GM06990 (cell line): Measurements from ENCODE around the gene IER5L.
A peak's percentile ranks its signal among the peaks of the same experiment; 100 is the strongest.

Source experiments
- DNase-seq: peaks from one replicate; pipeline ENCODE4 v3.0.0-alpha.2; 2011; ENCODE audit not compliant: insufficient read length; ENCODE audit errors: extremely low read depth
- H3K27me3 ChIP-seq: replicated peaks from 2 replicates; pipeline ENCODE4 v1.6.0; 2011; ENCODE audit warnings: low read length; ENCODE audit not compliant: control insufficient read depth, insufficient read depth
- H3K36me3 ChIP-seq: 2 replicates; pipeline ENCODE4 v1.5.1; 2011; ENCODE audit warnings: low read length; ENCODE audit not compliant: control insufficient read depth, insufficient read depth
- H3K4me3 ChIP-seq: replicated peaks from 2 replicates; pipeline ENCODE4 v1.5.1; 2011; ENCODE audit warnings: low read depth, mild to moderate bottlenecking, control low read depth, low read length
- CTCF ChIP-seq: IDR thresholded peaks from 2 replicates; pipeline ENCODE4 v1.5.1; 2011; ENCODE audit warnings: low read length, control low read depth, mild to moderate bottlenecking, inconsistent platforms; ENCODE audit not compliant: insufficient read depth, poor library complexity, severe bottlenecking

Gene IER5L

GRCh38 chr9:129175515-129175824 lies 2.6 kb downstream of the IER5L start:
- no peaks in the 10 kb centered on the region for H3K36me3 ChIP-seq
- H3K4me3 ChIP-seq, result peak overlapping the region; percentile 65
- no peak for DNase-seq
- H3K27me3 ChIP-seq, result peaks cover 1% of the 10 kb centered on the region; the same call in 1 of the 2 replicates
- no peak for TF ChIP-seq CTCF

- TF ChIP-seq CTCF, result peak; percentile 1
- no peaks in the 10 kb centered on the region for H3K36me3 ChIP-seq
- DNase-seq, result peak; percentile 43
- H3K4me3 ChIP-seq, result peak overlapping the region; percentile 65
- H3K27me3 ChIP-seq, result peaks cover 1% of the 10 kb centered on the region; the same call in 1 of the 2 replicates
These were observed 3.1 kb downstream of the IER5L start for GRCh38 chr9:129174724-129175514.

DNA sequence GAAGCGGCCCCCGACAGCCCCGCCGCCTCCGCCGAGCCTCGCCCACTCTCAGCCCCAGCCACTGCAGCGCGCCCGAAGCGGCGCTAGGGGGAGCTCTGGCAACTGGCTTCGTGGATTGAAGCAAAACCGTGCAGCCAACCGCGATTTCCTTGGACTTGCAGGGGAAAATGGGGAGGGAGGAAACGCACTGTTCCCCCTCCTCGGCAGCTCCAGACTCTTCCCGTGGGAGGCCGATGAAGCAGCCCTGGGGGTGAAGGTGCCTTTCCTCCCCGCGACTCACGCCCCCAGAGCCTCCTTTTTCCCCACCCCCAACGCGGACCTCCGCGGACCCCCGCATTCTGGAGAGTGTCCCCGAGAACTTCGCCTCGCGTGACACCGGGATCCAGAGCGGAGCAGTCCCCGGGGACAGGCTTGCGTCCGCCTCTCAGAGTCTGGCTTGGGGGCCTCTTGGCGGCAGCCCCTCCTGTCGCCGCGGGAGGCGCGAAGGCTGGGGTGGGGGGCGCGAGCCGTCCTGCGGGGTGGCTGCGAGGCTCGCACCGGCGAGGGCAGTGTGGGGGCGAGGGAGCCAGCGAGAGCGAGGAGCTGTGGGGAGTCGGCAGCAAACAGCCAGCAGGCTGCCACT lies 3.8 kb downstream of the IER5L start:
- TF ChIP-seq CTCF, result peak; percentile 94
- Histone ChIP-seq H3K27me3 (peaks cover 1% of the 10 kb centered on the region; the same call in 1 of the 2 replicates), H3K4me3 (peak overlapping the region; percentile 65), H3K36me3 (no peaks in the 10 kb centered on the region)
- peak; percentile 74 for DNase-seq

GRCh38 chr9:129173296-129174101 lies 4.6 kb downstream of the IER5L start:
- DNase-seq, result no peak
- no peak for TF ChIP-seq CTCF
- peaks cover 1% of the 10 kb centered on the region; the same call in 1 of the 2 replicates for H3K27me3 ChIP-seq
- no peaks in the 10 kb centered on the region for H3K36me3 ChIP-seq
- no peak overlapping the region; the same call in 1 of the 2 replicates for H3K4me3 ChIP-seq

DNA sequence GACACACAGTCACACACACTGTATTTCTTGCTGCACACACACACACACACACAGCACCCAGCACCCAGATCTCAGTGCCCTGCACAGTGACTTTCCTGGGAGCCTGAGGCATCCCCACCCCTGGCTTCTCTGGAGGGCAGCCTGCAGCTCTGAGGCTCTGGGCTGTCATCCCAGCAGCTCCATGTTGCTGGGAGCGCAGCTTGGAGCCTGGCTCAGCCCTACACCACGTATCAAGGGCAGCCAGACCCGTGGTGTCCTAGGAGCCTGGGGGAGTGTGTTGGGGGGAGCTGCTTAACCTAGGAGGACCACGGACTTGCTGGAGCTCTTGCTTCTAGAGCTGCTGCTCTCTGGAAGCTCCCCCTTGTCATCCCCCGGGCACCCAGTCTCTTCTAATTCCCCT lies 5.2 kb downstream of the IER5L start:
- no peak for TF ChIP-seq CTCF
- Histone ChIP-seq H3K27me3 (peaks cover 1% of the 10 kb centered on the region; the same call in 1 of the 2 replicates), H3K36me3 (no peaks in the 10 kb centered on the region), H3K4me3 (no peak overlapping the region)
- DNase-seq, result no peak
